GM12873 (cell line): ENCODE results near the gene KCNK6.
A peak's percentile ranks its signal among the peaks of the same experiment; 100 is the strongest.

Experiments
- CTCF ChIP-seq: IDR thresholded peaks from 2 replicates; pipeline ENCODE4 v1.5.1; 2012; ENCODE audit warnings: low read depth, mild to moderate bottlenecking, moderate library complexity, low read length, control low read depth; ENCODE audit not compliant: insufficient read depth; ENCODE audit errors: missing control alignments

The KCNK6 gene

GRCh38 chr19:38346837-38347236, 27.2 kb downstream of the KCNK6 start:
- no peak for TF ChIP-seq CTCF

GRCh38 chr19:38350883-38351282, 31.2 kb downstream of the KCNK6 start:
- TF ChIP-seq CTCF = no peak

GRCh38 chr19:38351865-38352395, 32.3 kb downstream of the KCNK6 start:
- peak; percentile 1 for TF ChIP-seq CTCF

- no peak for TF ChIP-seq CTCF
Measured at GRCh38 chr19:38352611-38353010, 33.0 kb downstream of the KCNK6 start.

- TF ChIP-seq CTCF = no peak
Measured at GRCh38 chr19:38355728-38356725, 36.4 kb downstream of the KCNK6 start.

GRCh38 chr19:38358071-38358470, 38.4 kb downstream of the KCNK6 start:
- no peak for TF ChIP-seq CTCF

- no peak for TF ChIP-seq CTCF
Measured at GRCh38 chr19:38359242-38360021, 39.8 kb downstream of the KCNK6 start.
